ENCODE data around the gene PLA2G12B. TPM values are rescaled to one million over a fixed set of nuclear protein-coding genes. Genes with fewer than 3 reads are reported as not detected.
A peak's percentile ranks its signal among the peaks of the same experiment; 100 is the strongest.

Gene PLA2G12B
- total RNA-seq, 6 experiments from 2014 or later: 28.7 to 59.8 (median 45.5) TPM

DNA sequence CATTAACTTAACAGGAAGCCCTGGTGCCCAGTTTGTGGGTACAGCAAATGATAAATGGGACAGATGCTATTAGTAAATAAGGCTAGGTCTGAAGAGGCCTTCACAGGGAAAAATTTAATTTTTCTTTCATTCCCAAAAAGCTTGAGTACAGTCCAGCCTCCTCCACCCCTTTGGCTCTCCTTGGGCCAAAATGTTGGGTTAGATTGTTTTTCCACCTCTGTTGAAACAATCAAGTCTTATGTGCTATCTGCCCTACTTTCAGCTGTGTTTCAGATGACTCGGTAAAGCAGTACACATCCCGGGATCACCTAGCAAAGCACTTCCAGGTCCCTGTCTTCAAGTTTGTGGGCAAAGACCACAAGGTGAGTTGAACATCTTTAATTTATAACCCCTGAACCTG, 24.3 kb downstream of the PLA2G12B start:
- H3K27ac ChIP-seq: no peak overlapping the region
- ATAC-seq: no peak
- peaks cover 0 to 14% (median 0%) of the 10 kb centered on the region in 4 donors for H3K4me1 ChIP-seq
- intact Hi-C loops (cut with DNase I): no loop called here
- no peaks in the 10 kb centered on the region for H3K9me3 ChIP-seq
- no peaks in the 10 kb centered on the region for H3K27me3 ChIP-seq
- 66% methylated on average over 2 of the region's 2 CpGs for WGBS (ENCODE audit: insufficient coverage, low coverage, low lambda C conversion rate, missing lambda C conversion rate)
- H3K36me3 ChIP-seq: peaks cover 0 to 37% (median 18%) of the 10 kb centered on the region in 4 donors
- no peak overlapping the region for H3K4me3 ChIP-seq
- TF ChIP-seq, protein P1, sequence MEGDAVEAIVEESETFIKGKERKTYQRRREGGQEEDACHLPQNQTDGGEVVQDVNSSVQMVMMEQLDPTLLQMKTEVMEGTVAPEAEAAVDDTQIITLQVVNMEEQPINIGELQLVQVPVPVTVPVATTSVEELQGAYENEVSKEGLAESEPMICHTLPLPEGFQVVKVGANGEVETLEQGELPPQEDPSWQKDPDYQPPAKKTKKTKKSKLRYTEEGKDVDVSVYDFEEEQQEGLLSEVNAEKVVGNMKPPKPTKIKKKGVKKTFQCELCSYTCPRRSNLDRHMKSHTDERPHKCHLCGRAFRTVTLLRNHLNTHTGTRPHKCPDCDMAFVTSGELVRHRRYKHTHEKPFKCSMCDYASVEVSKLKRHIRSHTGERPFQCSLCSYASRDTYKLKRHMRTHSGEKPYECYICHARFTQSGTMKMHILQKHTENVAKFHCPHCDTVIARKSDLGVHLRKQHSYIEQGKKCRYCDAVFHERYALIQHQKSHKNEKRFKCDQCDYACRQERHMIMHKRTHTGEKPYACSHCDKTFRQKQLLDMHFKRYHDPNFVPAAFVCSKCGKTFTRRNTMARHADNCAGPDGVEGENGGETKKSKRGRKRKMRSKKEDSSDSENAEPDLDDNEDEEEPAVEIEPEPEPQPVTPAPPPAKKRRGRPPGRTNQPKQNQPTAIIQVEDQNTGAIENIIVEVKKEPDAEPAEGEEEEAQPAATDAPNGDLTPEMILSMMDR (IDR thresholded peaks at IDR 0.05): no peak
- no peak for TF ChIP-seq POLR2A (IDR thresholded peaks at IDR 0.05)
- DNase-seq: no peak

DNA sequence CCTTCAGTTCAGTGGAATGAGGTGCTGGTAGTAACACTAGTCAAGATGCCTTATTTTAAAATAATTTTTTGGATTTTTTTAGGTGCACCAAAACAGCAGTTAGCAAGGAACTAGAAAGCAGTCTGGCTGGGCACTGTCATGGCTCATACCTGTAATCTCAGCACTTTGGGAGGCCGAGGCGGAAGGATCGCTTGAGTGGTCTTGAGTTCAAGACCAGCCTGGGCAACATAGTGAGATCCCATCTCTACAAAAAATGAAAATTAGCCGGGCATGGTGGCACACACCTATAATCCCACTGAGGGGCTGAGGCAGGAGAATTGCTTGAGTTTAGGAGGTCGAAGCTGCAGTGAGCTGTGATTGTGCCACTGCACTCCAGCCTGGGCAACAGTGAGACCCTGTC, 25.8 kb downstream of the PLA2G12B start:
- peaks cover 0 to 23% (median 11%) of the 10 kb centered on the region in 4 donors for H3K36me3 ChIP-seq
- ATAC-seq: no peak
- H3K4me3 ChIP-seq: no peak overlapping the region
- no peak overlapping the region for H3K27ac ChIP-seq
- no peaks in the 10 kb centered on the region for H3K9me3 ChIP-seq
- no peak for TF ChIP-seq POLR2A (IDR thresholded peaks at IDR 0.05)
- TF ChIP-seq, protein P1 (IDR thresholded peaks at IDR 0.05): no peak
- H3K27me3 ChIP-seq: no peaks in the 10 kb centered on the region
- DNase-seq: no peak
- WGBS (ENCODE audit: insufficient coverage, low coverage, low lambda C conversion rate, missing lambda C conversion rate): 93% methylated on average over 4 of the region's 5 CpGs
- peaks cover 0 to 14% (median 0%) of the 10 kb centered on the region in 4 donors for H3K4me1 ChIP-seq
- intact Hi-C loops (cut with DNase I): no loop called here

- Histone ChIP-seq H3K4me3 (no peak overlapping the region), H3K9me3 (no peaks in the 10 kb centered on the region), H3K4me1 (peaks cover 0 to 14% (median 0%) of the 10 kb centered on the region in 4 donors), H3K27ac (no peak overlapping the region), H3K36me3 (peaks cover 0 to 14% (median 5%) of the 10 kb centered on the region in 4 donors), H3K27me3 (no peaks in the 10 kb centered on the region)
- WGBS (ENCODE audit: insufficient coverage, low coverage, low lambda C conversion rate, missing lambda C conversion rate): 12% methylated on average over 5 of the region's 5 CpGs
- intact Hi-C loops (cut with DNase I): no loop called here
- TF ChIP-seq POLR2A (IDR thresholded peaks at IDR 0.05): no peak
- TF ChIP-seq, protein P1 (IDR thresholded peaks at IDR 0.05): no peak
- DNase-seq (peak; percentile 43 to 64 (median 58)), ATAC-seq (peak; percentile 82 to 94 (median 92))
Observed at GRCh38 chr10:72927485-72927884, 27.1 kb downstream of the PLA2G12B start.

DNA sequence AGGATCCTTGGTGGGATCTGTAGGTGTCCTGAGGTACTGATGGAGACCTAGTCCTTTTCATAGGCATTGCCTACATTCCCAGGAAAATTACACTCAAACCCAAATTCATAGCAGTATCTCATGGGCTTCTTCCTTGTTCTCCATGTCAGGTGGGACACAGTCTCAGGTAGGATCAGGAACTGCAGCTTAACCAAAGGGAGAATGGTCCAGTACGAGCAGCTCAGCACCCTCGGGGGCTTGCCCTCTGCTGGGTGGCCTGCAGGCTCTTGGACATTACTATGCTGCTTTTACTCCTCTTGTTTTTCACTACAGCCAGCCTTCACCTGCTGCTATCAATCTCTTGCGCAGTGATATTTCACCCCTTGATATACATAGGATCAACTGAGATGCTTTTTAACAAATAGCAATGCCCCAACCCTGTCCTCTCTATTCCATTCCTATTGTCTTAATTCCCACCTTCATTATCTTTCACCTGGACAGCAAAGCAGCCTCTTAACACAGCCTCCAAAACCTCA, 28.6 kb downstream of the PLA2G12B start:
- peak in 1 of 4 donors; percentile 6 for ATAC-seq
- Histone ChIP-seq H3K27ac (no peak overlapping the region), H3K4me1 (peaks cover 0 to 14% (median 0%) of the 10 kb centered on the region in 4 donors), H3K4me3 (no peak overlapping the region), H3K9me3 (no peaks in the 10 kb centered on the region), H3K36me3 (no peaks in the 10 kb centered on the region), H3K27me3 (no peaks in the 10 kb centered on the region)
- intact Hi-C loops (cut with DNase I): no loop called here
- 100% methylated on average over 1 of the region's 3 CpGs for WGBS (ENCODE audit: insufficient coverage, low coverage, low lambda C conversion rate, missing lambda C conversion rate)
- DNase-seq: no peak
- TF ChIP-seq, protein P1 (IDR thresholded peaks at IDR 0.05): no peak
- no peak for TF ChIP-seq POLR2A (IDR thresholded peaks at IDR 0.05)
